B cell (primary cell): ENCODE measurements around the gene HSPB6. TPM values are rescaled to one million over a fixed set of nuclear protein-coding genes. Genes with fewer than 3 reads are reported as not detected.

Source experiments
- ATAC-seq: fragments of 200-7000 bp; cut with Tn5 transposase; one replicate; pipeline ENCODE4 v1.10.0; 2021; ENCODE audit warnings: low read depth, mild to moderate bottlenecking, moderate number of reproducible peaks, moderate library complexity
- CTCF ChIA-PET: fragments of 350-600 bp; sonication (Branson Sonifier 250); formaldehyde crosslinking; loops from one replicate; lab custom pipeline; 2021; ENCODE audit warnings: antibody characterized with exemption, inconsistent platforms; lab: Charles Lee
- POLR2A ChIA-PET: fragments of 350-600 bp; sonication (Branson Sonifier 250); formaldehyde crosslinking; loops from one replicate; lab custom pipeline; 2021; ENCODE audit warnings: antibody characterized with exemption; lab: Charles Lee
- DNase-seq: peaks from one replicate; pipeline ENCODE4 v3.0.0; 2013
- H2AFZ ChIP-seq: 2 replicates; pipeline ENCODE4 v1.6.1; 2012; ENCODE audit warnings: mild to moderate bottlenecking, low read depth, low read length; ENCODE audit not compliant: insufficient read depth, poor library complexity, severe bottlenecking
- H3K27ac ChIP-seq, 2 donors: 1 replicate in 1 of 2; 2 replicates in 1 of 2; pipeline ENCODE4 v1.5.1; 2012 to 2013; ENCODE audit warnings: low read length in 2 of 2, mild to moderate bottlenecking in 2 of 2, moderate library complexity in 1 of 2
- H3K27me3 ChIP-seq, 4 experiments: fragments of 200-600 bp in 1 of 4; sonication (generic) in 1 of 4; replicated peaks in 1 of 4; 1 replicate in 2 of 4; 2 replicates in 2 of 4; pipeline versions ENCODE4 v1.6.1 to v1.7.0; 2013 to 2016; ENCODE audit warnings: low read length in 3 of 4, mild to moderate bottlenecking in 2 of 4, mixed read lengths in 1 of 4, moderate library complexity in 1 of 4; ENCODE audit not compliant: insufficient read depth in 4 of 4, control insufficient read depth in 3 of 4; ENCODE audit errors: control extremely low read depth in 1 of 4
- H3K36me3 ChIP-seq, 2 experiments: replicated peaks in 1 of 2; 1 replicate in 1 of 2; 2 replicates in 1 of 2; pipeline versions ENCODE4 v1.6.1 to v1.7.1; 2013; ENCODE audit warnings: low read length in 1 of 2; ENCODE audit not compliant: insufficient read depth in 2 of 2, control insufficient read depth in 1 of 2; ENCODE audit errors: control extremely low read depth in 1 of 2, extremely low read depth in 1 of 2
- H3K4me1 ChIP-seq, 2 donors: fragments of 200-600 bp in 1 of 2; sonication (generic) in 1 of 2; 1 replicate in 1 of 2; 2 replicates in 1 of 2; pipeline versions ENCODE4 v1.5.1 to v1.6.1; 2013 to 2017; ENCODE audit warnings: low read length in 2 of 2; ENCODE audit not compliant: control insufficient read depth in 2 of 2, insufficient read depth in 2 of 2
- H3K4me2 ChIP-seq: replicated peaks from 2 replicates; pipeline ENCODE3; 2012; ENCODE audit warnings: mild to moderate bottlenecking, low read depth, low read length; ENCODE audit not compliant: poor library complexity, severe bottlenecking
- H3K4me3 ChIP-seq, 5 experiments: fragments of 200-600 bp in 1 of 5; sonication (generic) in 1 of 5; 1 replicate in 3 of 5; 2 replicates in 2 of 5; pipeline versions ENCODE4 v1.5.1 to v1.7.0; 2011 to 2016; ENCODE audit warnings: low read length in 4 of 5, mild to moderate bottlenecking in 4 of 5, low read depth in 2 of 5, control low read depth in 1 of 5, moderate library complexity in 1 of 5; ENCODE audit not compliant: insufficient read depth in 1 of 5; ENCODE audit errors: control extremely low read depth in 1 of 5, extremely low read depth in 1 of 5
- H3K79me2 ChIP-seq: fragments of 200-600 bp; sonication (generic); one replicate; pipeline ENCODE4 v1.6.0; 2016; ENCODE audit warnings: low read length; ENCODE audit not compliant: control insufficient read depth, insufficient read depth
- H3K9ac ChIP-seq: fragments of 200-600 bp; sonication (generic); 2 replicates; pipeline ENCODE4 v1.6.1; 2017; ENCODE audit warnings: mild to moderate bottlenecking, low read length, moderate library complexity
- H3K9me3 ChIP-seq, 3 donors: one replicate each; pipeline versions ENCODE4 v1.6.1 to v1.7.1; 2013; ENCODE audit warnings: low read length in 2 of 3; ENCODE audit not compliant: control insufficient read depth in 2 of 3, insufficient read depth in 1 of 3; ENCODE audit errors: control extremely low read depth in 1 of 3
- H4K20me1 ChIP-seq: 2 replicates; pipeline ENCODE4 v1.6.0; 2012; ENCODE audit warnings: mild to moderate bottlenecking, low read length; ENCODE audit not compliant: insufficient read depth, control insufficient read depth, poor library complexity, severe bottlenecking
- H3K27ac Mint-ChIP-seq: one replicate; pipeline ENCODE4 v1.8.0; 2021; ENCODE audit warnings: mixed read lengths
- H3K27me3 Mint-ChIP-seq: one replicate; pipeline ENCODE4 v1.8.0; 2021; ENCODE audit warnings: mixed read lengths
- H3K4me1 Mint-ChIP-seq: one replicate; pipeline ENCODE4 v1.8.0; 2021; ENCODE audit warnings: mixed read lengths
- H3K4me3 Mint-ChIP-seq: one replicate; pipeline ENCODE4 v1.8.0; 2021; ENCODE audit warnings: mixed read lengths
- H3K9me3 Mint-ChIP-seq: one replicate; pipeline ENCODE4 v1.8.0; 2022; ENCODE audit warnings: mixed read lengths; ENCODE audit not compliant: insufficient read depth
- EZH2 ChIP-seq: IDR thresholded peaks from 2 replicates; pipeline ENCODE4 v1.6.1; 2012; ENCODE audit warnings: borderline replicate concordance, low read depth, mild to moderate bottlenecking, moderate library complexity, low read length; ENCODE audit not compliant: insufficient read depth, poor library complexity, severe bottlenecking
- WGBS: methylation state at CpG from one replicate; pipeline ENCODE4 v1.1.5; 2013; ENCODE audit warnings: missing lambda C conversion rate; ENCODE audit not compliant: insufficient coverage; 5-methylcytosine and 5-hydroxymethylcytosine counted together
- intact Hi-C: fragments of 100-400 bp; cut with micrococcal nuclease; formaldehyde crosslinking; loops from one replicate; pipeline ENCODE4 v1.10.0; 2022
- polyA plus RNA-seq: library from polyadenylated mRNA; depleted of rRNA; stranded (reverse); fragments of >200 nt; gene quantifications from 2 replicates; pipeline ENCODE4 v1.2.3, GENCODE V29; 2012
- total RNA-seq, 2 donors: library from RNA; stranded (reverse); fragments of 120-200 nt in 1 of 2; gene quantifications; 1 replicate in 1 of 2; 2 replicates in 1 of 2; pipeline versions ENCODE4 v1.2.3 to v1.2.4, GENCODE V29; 2013 to 2022
- TF ChIP-seq, protein P1 (sequence below): fragments of 200-600 bp; IDR thresholded peaks from one replicate; pipeline ENCODE4 v1.8.0; 2022; ENCODE audit warnings: antibody characterized with exemption, mild to moderate bottlenecking

HSPB6 gene
- total and polyA plus RNA-seq, 2 donors (not counting 1 experiment from before 2014, with no cell fraction given): not detected

DNA sequence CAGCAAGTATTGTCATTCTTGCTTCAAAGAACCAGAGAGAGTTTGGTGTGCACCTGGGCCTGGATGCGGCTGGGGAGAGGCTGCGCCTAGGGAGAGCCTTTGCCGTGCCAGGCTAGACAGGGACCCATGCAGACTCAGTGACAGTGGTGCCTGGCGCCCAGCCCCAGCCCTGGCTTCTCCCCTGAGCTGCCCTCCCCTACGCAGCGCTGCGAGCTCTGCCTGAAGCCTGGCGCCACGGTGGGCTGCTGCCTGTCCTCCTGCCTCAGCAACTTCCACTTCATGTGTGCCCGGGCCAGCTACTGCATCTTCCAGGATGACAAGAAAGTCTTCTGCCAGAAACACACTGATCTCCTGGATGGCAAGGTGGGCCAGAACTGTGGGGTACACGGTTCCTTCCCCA lies 27.1 kb downstream of the HSPB6 start:
- Mint-ChIP-seq H3K27me3 (no peaks in the 10 kb centered on the region), H3K4me3 (no peak overlapping the region), H3K9me3 (no peaks in the 10 kb centered on the region), H3K4me1 (peaks cover 6% of the 10 kb centered on the region), H3K27ac (no peak overlapping the region)
- Histone ChIP-seq H3K9ac (no peak overlapping the region), H3K36me3 (peaks cover 7 to 87% of the 10 kb centered on the region in 2 experiments), H3K4me1 (no peaks in the 10 kb centered on the region), H3K4me2 (no peak overlapping the region), H3K27me3 (no peaks in the 10 kb centered on the region), H3K4me3 (no peak overlapping the region), H3K27ac (no peak overlapping the region), H3K79me2 (peaks cover 55% of the 10 kb centered on the region), H3K9me3 (no peaks in the 10 kb centered on the region), H4K20me1 (peaks cover 43% of the 10 kb centered on the region), H2AFZ (no peak overlapping the region)
- intact Hi-C loops: no loop called here
- CTCF ChIA-PET: no interaction called here
- no peak for DNase-seq
- TF ChIP-seq, protein P1, sequence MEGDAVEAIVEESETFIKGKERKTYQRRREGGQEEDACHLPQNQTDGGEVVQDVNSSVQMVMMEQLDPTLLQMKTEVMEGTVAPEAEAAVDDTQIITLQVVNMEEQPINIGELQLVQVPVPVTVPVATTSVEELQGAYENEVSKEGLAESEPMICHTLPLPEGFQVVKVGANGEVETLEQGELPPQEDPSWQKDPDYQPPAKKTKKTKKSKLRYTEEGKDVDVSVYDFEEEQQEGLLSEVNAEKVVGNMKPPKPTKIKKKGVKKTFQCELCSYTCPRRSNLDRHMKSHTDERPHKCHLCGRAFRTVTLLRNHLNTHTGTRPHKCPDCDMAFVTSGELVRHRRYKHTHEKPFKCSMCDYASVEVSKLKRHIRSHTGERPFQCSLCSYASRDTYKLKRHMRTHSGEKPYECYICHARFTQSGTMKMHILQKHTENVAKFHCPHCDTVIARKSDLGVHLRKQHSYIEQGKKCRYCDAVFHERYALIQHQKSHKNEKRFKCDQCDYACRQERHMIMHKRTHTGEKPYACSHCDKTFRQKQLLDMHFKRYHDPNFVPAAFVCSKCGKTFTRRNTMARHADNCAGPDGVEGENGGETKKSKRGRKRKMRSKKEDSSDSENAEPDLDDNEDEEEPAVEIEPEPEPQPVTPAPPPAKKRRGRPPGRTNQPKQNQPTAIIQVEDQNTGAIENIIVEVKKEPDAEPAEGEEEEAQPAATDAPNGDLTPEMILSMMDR: no peak
- no peak for TF ChIP-seq EZH2
- 93% methylated on average over 11 of the region's 11 CpGs for WGBS
- no peak for ATAC-seq
- POLR2A ChIA-PET: no interaction called here

DNA sequence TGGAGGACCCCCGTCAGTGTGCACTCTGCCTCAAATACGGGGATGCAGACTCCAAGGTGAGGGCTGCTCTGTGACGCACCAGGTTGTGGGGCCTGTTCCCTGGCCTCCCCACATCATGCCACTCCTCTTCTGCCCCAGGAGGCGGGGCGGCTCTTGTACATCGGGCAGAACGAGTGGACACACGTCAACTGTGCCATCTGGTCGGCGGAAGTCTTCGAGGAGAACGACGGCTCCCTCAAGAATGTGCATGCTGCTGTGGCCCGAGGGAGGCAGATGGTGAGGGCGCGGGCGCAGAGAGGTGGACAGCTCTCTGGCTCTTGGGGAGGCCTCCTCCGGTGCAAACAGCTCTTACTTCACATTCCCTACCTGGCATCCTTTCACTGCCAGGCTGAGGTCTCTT lies 27.8 kb downstream of the HSPB6 start:
- Histone ChIP-seq H2AFZ (no peak overlapping the region), H3K4me1 (no peaks in the 10 kb centered on the region), H4K20me1 (peaks cover 45% of the 10 kb centered on the region), H3K36me3 (peaks cover 7 to 91% of the 10 kb centered on the region in 2 experiments), H3K79me2 (peaks cover 55% of the 10 kb centered on the region), H3K9ac (no peak overlapping the region), H3K4me3 (no peak overlapping the region), H3K9me3 (no peaks in the 10 kb centered on the region), H3K27me3 (no peaks in the 10 kb centered on the region), H3K4me2 (no peak overlapping the region), H3K27ac (no peak overlapping the region)
- over 99% methylated on average over 16 of the region's 18 CpGs for WGBS
- ChIA-PET CTCF (no interaction called here), POLR2A (no interaction called here)
- no peak for ATAC-seq
- DNase-seq: no peak
- TF ChIP-seq, protein P1: no peak
- TF ChIP-seq EZH2: no peak
- Mint-ChIP-seq H3K4me3 (no peak overlapping the region), H3K4me1 (peaks cover under 1% of the 10 kb centered on the region), H3K9me3 (no peaks in the 10 kb centered on the region), H3K27me3 (no peaks in the 10 kb centered on the region), H3K27ac (no peak overlapping the region)
- intact Hi-C loops: no loop called here
